Measurements from ENCODE around the gene ARID3B. TPM values are rescaled to one million over a fixed set of nuclear protein-coding genes. Genes with fewer than 3 reads are reported as not detected.
"Not testable (repeated sequence)": the region's sequence is repeated elsewhere in the genome, so short reads cannot be mapped to it uniquely, and the experiment has no call there.

Gene ARID3B
- total RNA-seq, 4 donors from 2014 or later: 5.9 to 7.7 (median 6.2) TPM

- Histone ChIP-seq H3K9me3 (no peaks in the 10 kb centered on the region), H3K27ac (no peak overlapping the region), H3K27me3 (no peaks in the 10 kb centered on the region), H3K4me1 (no peaks in the 10 kb centered on the region), H3K36me3 (peaks cover 90 to 94% of the 10 kb centered on the region in 2 donors), H3K4me3 (replicated peaks in 1 of 3) (no peak overlapping the region)
- TF ChIP-seq CTCF (IDR thresholded peaks at IDR 0.05): no peak
- no peak for TF ChIP-seq POLR2A (IDR thresholded peaks at IDR 0.05)
- intact Hi-C loops (cut with DNase I): loop anchor here (10.0 kb wide), 1 partner anchor 172 kb away; no protein-coding TSS in a partner anchor
- 97 to 100% methylated on average over 7 of the region's 7 CpGs for WGBS, 2 donors
- no peak for DNase-seq
Observed at GRCh38 chr15:74626336-74626735, 85.3 kb downstream of the ARID3B start.

- Histone ChIP-seq H3K27ac (no peak overlapping the region), H3K9me3 (no peaks in the 10 kb centered on the region), H3K27me3 (no peaks in the 10 kb centered on the region), H3K4me3 (replicated peaks in 1 of 3) (no peak overlapping the region), H3K36me3 (peaks cover 89 to 92% of the 10 kb centered on the region in 2 donors), H3K4me1 (no peaks in the 10 kb centered on the region)
- intact Hi-C loops (cut with DNase I): loop anchor here (10.0 kb wide), 1 partner anchor 172 kb away; no protein-coding TSS in a partner anchor
- no peak for TF ChIP-seq POLR2A (IDR thresholded peaks at IDR 0.05)
- TF ChIP-seq CTCF (IDR thresholded peaks at IDR 0.05): no peak
- WGBS, 2 donors: 84 to 87% methylated on average over 9 to 10 of the region's 10 CpGs
- DNase-seq: no peak
Observed at GRCh38 chr15:74626752-74627692, 86.0 kb downstream of the ARID3B start.

GRCh38 chr15:74627766-74628165 is 86.7 kb downstream of the ARID3B start:
- Histone ChIP-seq H3K36me3 (peaks cover 82 to 89% of the 10 kb centered on the region in 2 donors), H3K27ac (no peak overlapping the region), H3K9me3 (no peaks in the 10 kb centered on the region), H3K4me1 (no peaks in the 10 kb centered on the region), H3K4me3 (replicated peaks in 1 of 3) (no peak overlapping the region), H3K27me3 (no peaks in the 10 kb centered on the region)
- DNase-seq: no peak
- WGBS, 2 donors: 83 to 92% methylated on average over 2 to 5 of the region's 5 CpGs
- intact Hi-C loops (cut with DNase I): loop anchor here (10.0 kb wide), 1 partner anchor 173 kb away; no protein-coding TSS in a partner anchor
- no peak for TF ChIP-seq POLR2A (IDR thresholded peaks at IDR 0.05)
- TF ChIP-seq CTCF (IDR thresholded peaks at IDR 0.05): no peak

- DNase-seq: no peak
- H3K4me1 ChIP-seq: no peaks in the 10 kb centered on the region
- no peak for TF ChIP-seq POLR2A (IDR thresholded peaks at IDR 0.05)
- no peak for TF ChIP-seq CTCF (IDR thresholded peaks at IDR 0.05)
- H3K4me3 ChIP-seq (replicated peaks in 1 of 3): no peak overlapping the region
- peaks cover 78 to 88% of the 10 kb centered on the region in 2 donors for H3K36me3 ChIP-seq
- H3K27ac ChIP-seq: no peak overlapping the region
- no peaks in the 10 kb centered on the region for H3K9me3 ChIP-seq
- 90 to 93% methylated on average over 2 to 3 of the region's 3 CpGs for WGBS, 2 donors
- H3K27me3 ChIP-seq: no peaks in the 10 kb centered on the region
- intact Hi-C loops (cut with DNase I): loop anchor here (10.0 kb wide), 1 partner anchor 173 kb away; no protein-coding TSS in a partner anchor
Observed at GRCh38 chr15:74628199-74628598, 87.2 kb downstream of the ARID3B start.

- DNase-seq: no peak
- H3K4me3 ChIP-seq (replicated peaks in 1 of 3): no peak overlapping the region
- TF ChIP-seq CTCF (IDR thresholded peaks at IDR 0.05) (no peak), POLR2A (IDR thresholded peaks at IDR 0.05) (no peak)
- intact Hi-C loops (cut with DNase I): loop anchor here (10.0 kb wide), 1 partner anchor 174 kb away; no protein-coding TSS in a partner anchor
- no peak overlapping the region for H3K27ac ChIP-seq
- no peaks in the 10 kb centered on the region for H3K27me3 ChIP-seq
- WGBS, 2 donors: 71 to 72% methylated on average over 5 of the region's 5 CpGs
- no peaks in the 10 kb centered on the region for H3K9me3 ChIP-seq
- peaks cover 77 to 88% of the 10 kb centered on the region in 2 donors for H3K36me3 ChIP-seq
- H3K4me1 ChIP-seq: no peaks in the 10 kb centered on the region
Observed at GRCh38 chr15:74628949-74629348, 87.9 kb downstream of the ARID3B start.

GRCh38 chr15:74629696-74630095 is 88.7 kb downstream of the ARID3B start:
- 88% methylated on average over 3 of the region's 10 CpGs; no CpG with 5 or more reads in 1 of the 2 donors for WGBS, 2 donors
- H3K27ac ChIP-seq; H3K4me3 ChIP-seq (replicated peaks in 1 of 3); H3K9me3 ChIP-seq; DNase-seq; H3K27me3 ChIP-seq; H3K4me1 ChIP-seq: not testable (repeated sequence)
- peaks cover 78 to 88% of the 10 kb centered on the region in 2 donors for H3K36me3 ChIP-seq
- intact Hi-C loops (cut with DNase I): loop anchor here (5.0 to 10.0 kb wide), 2 partner anchors 175 to 328 kb away; partner anchors contain the start of gene RPP25

All from thyroid gland (tissue), 4 donors.